OCI-LY7 (cell line): ENCODE results near the gene ZNF91.

Experiments
- EZH2phosphoT487 ChIP-seq: fragments of 200-600 bp; sonication (generic); IDR thresholded peaks from 2 replicates; pipeline ENCODE4 v1.6.1; 2018; ENCODE audit warnings: low read depth, borderline replicate concordance, mild to moderate bottlenecking, mixed run types, antibody characterized with exemption, low read length, moderate library complexity, mixed read lengths
- TF ChIP-seq, protein P1 (sequence below): fragments of 200-600 bp; sonication (generic); conservative IDR thresholded peaks from 2 replicates; pipeline ENCODE4 v1.5.1; 2014; ENCODE audit warnings: mild to moderate bottlenecking, antibody characterized with exemption, low read length, moderate library complexity, mixed read lengths

DNA sequence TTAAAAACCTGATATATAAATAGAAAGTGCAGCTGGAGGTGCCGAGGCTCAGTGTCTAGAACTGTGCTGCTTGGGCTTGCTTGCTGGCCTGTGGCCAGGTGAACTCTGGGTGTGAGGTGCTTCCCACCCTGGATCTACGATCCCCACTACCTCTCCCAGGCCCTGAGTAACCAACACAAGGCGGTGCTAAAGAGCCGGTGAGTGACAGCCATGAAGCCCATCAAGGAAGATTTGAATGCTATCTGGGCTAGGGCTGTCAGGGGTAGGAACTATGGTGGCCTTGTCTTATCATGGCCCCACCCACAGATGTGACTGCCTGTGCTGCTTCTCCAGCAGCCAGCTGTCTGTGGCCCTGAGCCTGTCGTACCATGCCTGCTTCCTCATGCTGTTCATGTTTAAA, 25.6 kb upstream of the ZNF91 start:
- TF ChIP-seq, protein P1, sequence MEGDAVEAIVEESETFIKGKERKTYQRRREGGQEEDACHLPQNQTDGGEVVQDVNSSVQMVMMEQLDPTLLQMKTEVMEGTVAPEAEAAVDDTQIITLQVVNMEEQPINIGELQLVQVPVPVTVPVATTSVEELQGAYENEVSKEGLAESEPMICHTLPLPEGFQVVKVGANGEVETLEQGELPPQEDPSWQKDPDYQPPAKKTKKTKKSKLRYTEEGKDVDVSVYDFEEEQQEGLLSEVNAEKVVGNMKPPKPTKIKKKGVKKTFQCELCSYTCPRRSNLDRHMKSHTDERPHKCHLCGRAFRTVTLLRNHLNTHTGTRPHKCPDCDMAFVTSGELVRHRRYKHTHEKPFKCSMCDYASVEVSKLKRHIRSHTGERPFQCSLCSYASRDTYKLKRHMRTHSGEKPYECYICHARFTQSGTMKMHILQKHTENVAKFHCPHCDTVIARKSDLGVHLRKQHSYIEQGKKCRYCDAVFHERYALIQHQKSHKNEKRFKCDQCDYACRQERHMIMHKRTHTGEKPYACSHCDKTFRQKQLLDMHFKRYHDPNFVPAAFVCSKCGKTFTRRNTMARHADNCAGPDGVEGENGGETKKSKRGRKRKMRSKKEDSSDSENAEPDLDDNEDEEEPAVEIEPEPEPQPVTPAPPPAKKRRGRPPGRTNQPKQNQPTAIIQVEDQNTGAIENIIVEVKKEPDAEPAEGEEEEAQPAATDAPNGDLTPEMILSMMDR, result no peak
- no peak for TF ChIP-seq EZH2phosphoT487
